Loucy (cell line): ENCODE data around the gene MCU.

Source experiments
- H2AFZ ChIP-seq: fragments of 200-600 bp; sonication (generic); 2 replicates; pipeline ENCODE4 v1.6.0; 2016; ENCODE audit warnings: antibody characterized with exemption, mild to moderate bottlenecking, low read length, moderate library complexity
- H3F3A ChIP-seq: fragments of 200-600 bp; 2 replicates; pipeline ENCODE4 v1.6.0; 2016; ENCODE audit warnings: antibody characterized with exemption, low read depth, mild to moderate bottlenecking
- H3K27me3 ChIP-seq: fragments of 200-600 bp; sonication (generic); 2 replicates; pipeline ENCODE4 v1.6.1; 2014; ENCODE audit warnings: low read length, mild to moderate bottlenecking; ENCODE audit not compliant: insufficient read depth, poor library complexity, severe bottlenecking
- H3K36me3 ChIP-seq: fragments of 200-600 bp; sonication (generic); 2 replicates; pipeline ENCODE4 v1.6.1; 2016; ENCODE audit warnings: low read length; ENCODE audit not compliant: insufficient read depth
- H3K4me1 ChIP-seq: fragments of 200-600 bp; sonication (generic); 2 replicates; pipeline ENCODE4 v1.5.1; 2014; ENCODE audit warnings: low read length, mild to moderate bottlenecking; ENCODE audit not compliant: insufficient read depth, poor library complexity, severe bottlenecking
- H3K4me2 ChIP-seq: fragments of 200-600 bp; sonication (generic); 2 replicates; pipeline ENCODE4 v1.6.0; 2014; ENCODE audit warnings: antibody characterized with exemption, low read length, low read depth, mild to moderate bottlenecking; ENCODE audit not compliant: poor library complexity, severe bottlenecking
- H3K4me3 ChIP-seq: fragments of 200-600 bp; sonication (generic); 2 replicates; pipeline ENCODE4 v1.5.1; 2014; ENCODE audit warnings: low read length, mild to moderate bottlenecking, mixed read lengths; ENCODE audit not compliant: poor library complexity, severe bottlenecking
- H3K79me2 ChIP-seq: fragments of 200-600 bp; sonication (generic); 2 replicates; pipeline ENCODE4 v1.6.1; 2014; ENCODE audit warnings: low read length; ENCODE audit not compliant: insufficient read depth
- H3K9ac ChIP-seq: fragments of 200-600 bp; sonication (generic); 2 replicates; pipeline ENCODE4 v1.6.0; 2014; ENCODE audit warnings: mild to moderate bottlenecking, low read depth, low read length, moderate library complexity; ENCODE audit not compliant: poor library complexity, severe bottlenecking
- H3K9me2 ChIP-seq: fragments of 200-600 bp; sonication (generic); replicated peaks from 2 replicates; pipeline ENCODE4 v1.6.1; 2016; ENCODE audit warnings: low read depth, low read length, mixed read lengths
- H3K9me3 ChIP-seq: fragments of 200-600 bp; sonication (generic); 2 replicates; pipeline ENCODE4 v1.6.1; 2014; ENCODE audit warnings: mild to moderate bottlenecking, antibody characterized with exemption, low read length, low read depth; ENCODE audit not compliant: insufficient read depth
- H4K20me1 ChIP-seq: fragments of 200-600 bp; sonication (generic); 2 replicates; pipeline ENCODE4 v1.6.0; 2014; ENCODE audit warnings: antibody characterized with exemption, low read length, mild to moderate bottlenecking; ENCODE audit not compliant: insufficient read depth, poor library complexity, severe bottlenecking
- CTCF ChIP-seq: fragments of 200-600 bp; sonication (generic); conservative IDR thresholded peaks from 2 replicates; pipeline ENCODE4 v1.5.1; 2014; ENCODE audit warnings: mild to moderate bottlenecking, antibody characterized with exemption, low read length
- EZH2phosphoT487 ChIP-seq: fragments of 200-600 bp; IDR thresholded peaks from 2 replicates; pipeline ENCODE4 v1.6.1; 2018; ENCODE audit warnings: antibody characterized with exemption, mild to moderate bottlenecking, moderate library complexity, borderline replicate concordance

The MCU gene

GRCh38 chr10:72841487-72841886 is 149.5 kb downstream of the MCU start:
- Histone ChIP-seq H3K9ac (no peak overlapping the region), H3K9me3 (no peaks in the 10 kb centered on the region), H3K4me1 (peaks cover 8% of the 10 kb centered on the region), H3K27me3 (no peaks in the 10 kb centered on the region), H2AFZ (no peak overlapping the region), H3K36me3 (no peaks in the 10 kb centered on the region), H3K79me2 (no peaks in the 10 kb centered on the region), H3F3A (no peaks in the 10 kb centered on the region), H3K4me3 (no peak overlapping the region), H3K4me2 (no peak overlapping the region), H3K9me2 (no peaks in the 10 kb centered on the region), H4K20me1 (no peaks in the 10 kb centered on the region)
- TF ChIP-seq CTCF (no peak), EZH2phosphoT487 (no peak)

DNA sequence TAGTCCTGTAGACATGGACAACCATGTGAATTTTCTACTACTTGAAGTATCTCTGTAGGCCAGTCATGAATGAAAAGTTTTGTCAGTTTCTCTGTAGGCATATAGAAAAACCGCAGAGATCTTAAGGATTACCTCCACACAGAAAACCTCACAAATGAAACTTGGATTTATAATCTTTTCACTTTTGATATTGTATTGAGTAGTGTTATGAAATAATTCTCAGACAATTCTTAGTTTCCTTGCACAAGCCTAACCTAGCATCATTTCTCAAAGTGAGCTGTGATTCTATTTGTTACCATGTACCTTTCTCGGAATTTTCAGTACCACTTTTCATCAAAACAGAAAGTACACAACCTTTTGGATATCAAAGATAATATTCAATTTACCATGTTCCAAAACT is 150.2 kb downstream of the MCU start:
- TF ChIP-seq EZH2phosphoT487 (no peak), CTCF (no peak)
- no peaks in the 10 kb centered on the region for H3F3A ChIP-seq
- no peaks in the 10 kb centered on the region for H4K20me1 ChIP-seq
- no peaks in the 10 kb centered on the region for H3K27me3 ChIP-seq
- no peaks in the 10 kb centered on the region for H3K9me2 ChIP-seq
- no peak overlapping the region for H3K9ac ChIP-seq
- H3K4me2 ChIP-seq, result no peak overlapping the region
- no peaks in the 10 kb centered on the region for H3K9me3 ChIP-seq
- no peak overlapping the region for H3K4me3 ChIP-seq
- H3K4me1 ChIP-seq, result peaks cover 5% of the 10 kb centered on the region
- H2AFZ ChIP-seq, result no peak overlapping the region
- H3K36me3 ChIP-seq, result no peaks in the 10 kb centered on the region
- no peaks in the 10 kb centered on the region for H3K79me2 ChIP-seq

GRCh38 chr10:72846238-72846637 is 154.3 kb downstream of the MCU start:
- Histone ChIP-seq H3K4me3 (no peak overlapping the region), H3K9ac (no peak overlapping the region), H2AFZ (no peak overlapping the region), H3K27me3 (no peaks in the 10 kb centered on the region), H3K36me3 (no peaks in the 10 kb centered on the region), H3K4me2 (no peak overlapping the region), H3F3A (no peaks in the 10 kb centered on the region), H4K20me1 (no peaks in the 10 kb centered on the region), H3K4me1 (peaks cover 3% of the 10 kb centered on the region), H3K79me2 (no peaks in the 10 kb centered on the region), H3K9me3 (no peaks in the 10 kb centered on the region), H3K9me2 (no peaks in the 10 kb centered on the region)
- no peak for TF ChIP-seq CTCF
- TF ChIP-seq EZH2phosphoT487, result no peak
